Muscle of leg (tissue), 11 donors: ENCODE data around the gene ZRANB1. TPM values are rescaled to one million over a fixed set of nuclear protein-coding genes. Genes with fewer than 3 reads are reported as not detected.
"Not testable (repeated sequence)": the region's sequence is repeated elsewhere in the genome, so short reads cannot be mapped to it uniquely, and the experiment has no call there.

ENCODE experiments used
- DNase-seq: peaks from one replicate; pipeline ENCODE4 v3.0.0; 2013
- H3K27ac ChIP-seq: one replicate; pipeline ENCODE4 v1.5.1; 2013; ENCODE audit warnings: mild to moderate bottlenecking, low read length, control low read depth
- H3K27me3 ChIP-seq: one replicate; pipeline ENCODE4 v1.6.1; 2013; ENCODE audit warnings: low read length; ENCODE audit not compliant: control insufficient read depth, insufficient read depth
- H3K36me3 ChIP-seq: one replicate; pipeline ENCODE4 v1.6.1; 2013; ENCODE audit warnings: low read length; ENCODE audit not compliant: control insufficient read depth, insufficient read depth
- H3K4me1 ChIP-seq: one replicate; pipeline ENCODE4 v1.6.1; 2013; ENCODE audit warnings: low read length; ENCODE audit not compliant: control insufficient read depth, insufficient read depth
- H3K4me3 ChIP-seq: one replicate; pipeline ENCODE4 v1.5.1; 2013; ENCODE audit warnings: low read length, control low read depth
- H3K9me3 ChIP-seq: replicated peaks from 2 replicates; pipeline ENCODE4 v1.6.1; 2013; ENCODE audit warnings: low read depth, low read length; ENCODE audit not compliant: control insufficient read depth
- WGBS: methylation state at CpG from one replicate; pipeline ENCODE4 v1.1.5; 2013; ENCODE audit warnings: missing lambda C conversion rate; ENCODE audit not compliant: insufficient coverage; 5-methylcytosine and 5-hydroxymethylcytosine counted together
- polyA plus RNA-seq, 8 donors: library from polyadenylated mRNA; unstranded; fragments of 120-200 nt; gene quantifications; one replicate each; pipeline versions ENCODE4 v1.2.1 to v1.2.3, GENCODE V29; 2013; ENCODE audit warnings: inconsistent platforms in 1 of 8, low replicate concordance in 1 of 8; ENCODE audit not compliant: insufficient read length in 8 of 8, insufficient read depth in 1 of 8
- total RNA-seq: library from RNA; stranded (reverse); fragments of 120-200 nt; gene quantifications from one replicate; pipeline ENCODE4 v1.2.4, GENCODE V29; 2013

ZRANB1 gene
- total and polyA plus RNA-seq, 9 donors: 15.2 to 24.7 (median 18.7) TPM

- no peak overlapping the region for H3K27ac ChIP-seq
- 87% methylated on average over 4 of the region's 5 CpGs for WGBS
- H3K36me3 ChIP-seq: peaks cover 14% of the 10 kb centered on the region
Measured at GRCh38 chr10:124975977-124976514, 34.1 kb downstream of the ZRANB1 start.

GRCh38 chr10:124977161-124977560 lies 35.2 kb downstream of the ZRANB1 start:
- Histone ChIP-seq H3K27me3 (no peaks in the 10 kb centered on the region), H3K4me3 (no peak overlapping the region), H3K9me3 (no peaks in the 10 kb centered on the region), H3K4me1 (no peaks in the 10 kb centered on the region), H3K36me3 (peaks cover 17% of the 10 kb centered on the region), H3K27ac (no peak overlapping the region)
- WGBS: no CpG with 5 or more reads among the region's 3 CpGs
- no peak for DNase-seq

More at GRCh38 chr10:124975977-124976514, 34.1 kb downstream of the ZRANB1 start:
- H3K9me3 ChIP-seq: no peaks in the 10 kb centered on the region
- H3K4me1 ChIP-seq: no peaks in the 10 kb centered on the region
- H3K4me3 ChIP-seq: no peak overlapping the region
- H3K27me3 ChIP-seq: no peaks in the 10 kb centered on the region
- DNase-seq: no peak

- no peak for DNase-seq
- Histone ChIP-seq H3K27ac (no peak overlapping the region), H3K9me3 (no peaks in the 10 kb centered on the region), H3K4me1 (no peaks in the 10 kb centered on the region), H3K36me3 (peaks cover 17% of the 10 kb centered on the region), H3K27me3 (no peaks in the 10 kb centered on the region), H3K4me3 (no peak overlapping the region)
- WGBS: 100% methylated on average over 2 of the region's 4 CpGs
Measured at GRCh38 chr10:124977648-124978375, 35.9 kb downstream of the ZRANB1 start.

- H3K4me3 ChIP-seq: no peak overlapping the region
- WGBS: no CpG with 5 or more reads among the region's 5 CpGs
- H3K4me1 ChIP-seq: no peaks in the 10 kb centered on the region
- no peaks in the 10 kb centered on the region for H3K9me3 ChIP-seq
- H3K27me3 ChIP-seq: no peaks in the 10 kb centered on the region
- DNase-seq: no peak
- no peak overlapping the region for H3K27ac ChIP-seq
- H3K36me3 ChIP-seq: peaks cover 21% of the 10 kb centered on the region
Measured at GRCh38 chr10:124978376-124978725, 36.4 kb downstream of the ZRANB1 start.

- DNase-seq: no peak
- H3K27ac ChIP-seq: no peak overlapping the region
- no peaks in the 10 kb centered on the region for H3K4me1 ChIP-seq
- H3K4me3 ChIP-seq: no peak overlapping the region
- no peaks in the 10 kb centered on the region for H3K9me3 ChIP-seq
- peaks cover 38% of the 10 kb centered on the region for H3K36me3 ChIP-seq
- WGBS: 27% methylated on average over 2 of the region's 6 CpGs
- no peaks in the 10 kb centered on the region for H3K27me3 ChIP-seq
Measured at GRCh38 chr10:124983321-124983720, 41.4 kb downstream of the ZRANB1 start.

GRCh38 chr10:124984376-124984775 lies 42.5 kb downstream of the ZRANB1 start:
- no peak for DNase-seq
- Histone ChIP-seq H3K9me3 (no peaks in the 10 kb centered on the region), H3K4me1 (no peaks in the 10 kb centered on the region), H3K4me3 (no peak overlapping the region), H3K36me3 (peaks cover 43% of the 10 kb centered on the region), H3K27me3 (no peaks in the 10 kb centered on the region), H3K27ac (no peak overlapping the region)
- WGBS: no CpG with 5 or more reads among the region's 1 CpG

- Histone ChIP-seq H3K27me3 (no peaks in the 10 kb centered on the region), H3K4me1 (no peaks in the 10 kb centered on the region), H3K27ac (no peak overlapping the region), H3K4me3 (no peak overlapping the region), H3K9me3 (no peaks in the 10 kb centered on the region), H3K36me3 (peaks cover 46% of the 10 kb centered on the region)
- no CpG with 5 or more reads among the region's 5 CpGs for WGBS
- DNase-seq: no peak
Measured at GRCh38 chr10:124985162-124985561, 43.2 kb downstream of the ZRANB1 start.

- DNase-seq: no peak
- Histone ChIP-seq H3K4me1 (no peaks in the 10 kb centered on the region), H3K9me3 (no peaks in the 10 kb centered on the region), H3K36me3 (peaks cover 61% of the 10 kb centered on the region), H3K4me3 (no peak overlapping the region), H3K27ac (no peak overlapping the region), H3K27me3 (no peaks in the 10 kb centered on the region)
- no CpG with 5 or more reads among the region's 1 CpG for WGBS
Measured at GRCh38 chr10:124987788-124988187, 45.9 kb downstream of the ZRANB1 start.

- no CpG with 5 or more reads among the region's 4 CpGs for WGBS
- H3K27ac ChIP-seq, H3K4me1 ChIP-seq, H3K9me3 ChIP-seq, H3K4me3 ChIP-seq, DNase-seq, H3K27me3 ChIP-seq: not testable (repeated sequence)
- H3K36me3 ChIP-seq: peaks cover 63% of the 10 kb centered on the region
Measured at GRCh38 chr10:124988753-124989152, 46.8 kb downstream of the ZRANB1 start.

GRCh38 chr10:124989526-124989925 lies 47.6 kb downstream of the ZRANB1 start:
- H3K27ac ChIP-seq: no peak overlapping the region

More at GRCh38 chr10:124989526-124989925, 47.6 kb downstream of the ZRANB1 start:
- Histone ChIP-seq H3K27me3 (no peaks in the 10 kb centered on the region), H3K9me3 (no peaks in the 10 kb centered on the region), H3K36me3 (peaks cover 66% of the 10 kb centered on the region), H3K4me3 (no peak overlapping the region), H3K4me1 (no peaks in the 10 kb centered on the region)
- WGBS: 70% methylated on average over 4 of the region's 10 CpGs
- no peak for DNase-seq
